Thyroid gland (tissue), 4 donors: ENCODE measurements around the gene CDCA8. TPM values are rescaled to one million over a fixed set of nuclear protein-coding genes. Genes with fewer than 3 reads are reported as not detected.

Source experiments
- DNase-seq, 2 donors: peaks; one replicate each; pipeline ENCODE4 v3.0.0-alpha.2; 2019
- H3K27ac ChIP-seq, 3 donors: fragments of 200-600 bp; sonication (generic); 1 replicate in 2 of 3; 2 replicates in 1 of 3; pipeline ENCODE4 v1.5.1; 2016 to 2019; ENCODE audit warnings: mild to moderate bottlenecking in 1 of 3, moderate library complexity in 1 of 3
- H3K27me3 ChIP-seq: fragments of 200-600 bp; sonication (generic); one replicate; pipeline ENCODE4 v1.5.1; 2019
- H3K36me3 ChIP-seq, 2 donors: fragments of 200-600 bp; sonication (generic); one replicate each; pipeline ENCODE4 v1.5.1; 2016 to 2019
- H3K4me1 ChIP-seq, 2 donors: fragments of 200-600 bp; sonication (generic); one replicate each; pipeline ENCODE4 v1.5.1; 2017 to 2019
- H3K4me3 ChIP-seq, 3 donors: fragments of 200-600 bp; sonication (generic); replicated peaks in 1 of 3; 1 replicate in 2 of 3; 2 replicates in 1 of 3; pipeline ENCODE4 v1.5.1; 2016; ENCODE audit warnings: mild to moderate bottlenecking in 1 of 3
- H3K9me3 ChIP-seq: fragments of 200-600 bp; sonication (generic); one replicate; pipeline ENCODE4 v1.5.1; 2017
- CTCF ChIP-seq, 6 experiments: fragments of 200-600 bp in 3 of 6; fragments of 450-650 bp in 3 of 6; sonication (generic) in 3 of 6; IDR thresholded peaks; one replicate each; pipeline ENCODE4 v1.5.1; 2016 to 2019; ENCODE audit warnings: antibody characterized with exemption in 6 of 6, mild to moderate bottlenecking in 2 of 6, inconsistent platforms in 1 of 6, moderate library complexity in 1 of 6
- POLR2A ChIP-seq, 2 donors: fragments of 450-650 bp; IDR thresholded peaks; one replicate each; pipeline ENCODE4 v1.6.1; 2017; ENCODE audit warnings: antibody characterized with exemption in 2 of 2, mild to moderate bottlenecking in 2 of 2, moderate library complexity in 1 of 2
- WGBS, 2 donors: methylation state at CpG; one replicate each; pipeline ENCODE4 v1.1.5; 2017; 5-methylcytosine and 5-hydroxymethylcytosine counted together
- intact Hi-C: fragments of 100-400 bp; cut with DNase I; formaldehyde crosslinking; loops from one replicate; pipeline ENCODE4 v1.15.1; 2023
- total RNA-seq, 4 donors: library from RNA; depleted of rRNA; stranded (reverse); fragments of >200 nt; gene quantifications; one replicate each; pipeline ENCODE4 v1.2.3, GENCODE V29; 2016

Gene CDCA8
- total RNA-seq, 4 donors from 2014 or later = 0.33 to 1.2 (median 0.81) TPM

GRCh38 chr1:37739222-37739621 lies 46.9 kb downstream of the CDCA8 start:
- H3K36me3 ChIP-seq = no peaks in the 10 kb centered on the region
- H3K27ac ChIP-seq = no peak overlapping the region
- TF ChIP-seq CTCF (IDR thresholded peaks at IDR 0.05) (no peak), POLR2A (IDR thresholded peaks at IDR 0.05) (no peak)
- WGBS, 2 donors = 93% methylated on average over 2 of the region's 2 CpGs
- intact Hi-C loops = no loop called here
- no peak overlapping the region for H3K4me3 ChIP-seq
- H3K9me3 ChIP-seq = no peaks in the 10 kb centered on the region
- no peaks in the 10 kb centered on the region for H3K4me1 ChIP-seq
- no peaks in the 10 kb centered on the region for H3K27me3 ChIP-seq
- no peak for DNase-seq

GRCh38 chr1:37741130-37741529 lies 48.8 kb downstream of the CDCA8 start:
- no peak for TF ChIP-seq CTCF (IDR thresholded peaks at IDR 0.05)
- TF ChIP-seq POLR2A (IDR thresholded peaks at IDR 0.05) = no peak
- DNase-seq = no peak

GRCh38 chr1:37741662-37742061 lies 49.3 kb downstream of the CDCA8 start:
- H3K36me3 ChIP-seq = no peaks in the 10 kb centered on the region
- H3K27me3 ChIP-seq = no peaks in the 10 kb centered on the region
- 29% methylated on average over 6 of the region's 6 CpGs for WGBS, 2 donors
- no peaks in the 10 kb centered on the region for H3K4me1 ChIP-seq
- H3K27ac ChIP-seq = no peak overlapping the region
- TF ChIP-seq POLR2A (IDR thresholded peaks at IDR 0.05) (no peak), CTCF (IDR thresholded peaks at IDR 0.05) (no peak)
- no peaks in the 10 kb centered on the region for H3K9me3 ChIP-seq
- no peak overlapping the region for H3K4me3 ChIP-seq
- intact Hi-C loops = no loop called here
- DNase-seq = no peak

More at GRCh38 chr1:37741130-37741529, 48.8 kb downstream of the CDCA8 start:
- Histone ChIP-seq H3K4me1 (no peaks in the 10 kb centered on the region), H3K9me3 (no peaks in the 10 kb centered on the region), H3K36me3 (no peaks in the 10 kb centered on the region), H3K4me3 (no peak overlapping the region), H3K27me3 (no peaks in the 10 kb centered on the region), H3K27ac (no peak overlapping the region)
- intact Hi-C loops = no loop called here
- WGBS, 2 donors = 72 to 73% methylated on average over 9 of the region's 9 CpGs

GRCh38 chr1:37746806-37747205 lies 54.5 kb downstream of the CDCA8 start:
- H3K27ac ChIP-seq = no peak overlapping the region
- TF ChIP-seq CTCF (IDR thresholded peaks at IDR 0.05) (no peak), POLR2A (IDR thresholded peaks at IDR 0.05) (no peak)
- no peak overlapping the region for H3K4me3 ChIP-seq
- no peaks in the 10 kb centered on the region for H3K36me3 ChIP-seq
- intact Hi-C loops = no loop called here
- H3K4me1 ChIP-seq = no peaks in the 10 kb centered on the region
- WGBS, 2 donors = 92% methylated on average over 3 of the region's 3 CpGs
- peaks cover under 1% of the 10 kb centered on the region for H3K27me3 ChIP-seq
- H3K9me3 ChIP-seq = no peaks in the 10 kb centered on the region
- DNase-seq = no peak

GRCh38 chr1:37748565-37748964 lies 56.2 kb downstream of the CDCA8 start:
- no peak for TF ChIP-seq POLR2A (IDR thresholded peaks at IDR 0.05)
- TF ChIP-seq CTCF (IDR thresholded peaks at IDR 0.05) = no peak
- WGBS, 2 donors = 86 to 91% methylated on average over 1 of the region's 1 CpG
- DNase-seq = no peak
- Histone ChIP-seq H3K36me3 (no peaks in the 10 kb centered on the region), H3K4me1 (no peaks in the 10 kb centered on the region), H3K4me3 (no peak overlapping the region), H3K27ac (no peak overlapping the region), H3K27me3 (peaks cover 10% of the 10 kb centered on the region), H3K9me3 (no peaks in the 10 kb centered on the region)
- intact Hi-C loops = no loop called here
